K562 (cell line): ENCODE data around the gene OR5A2.

Experiments
- CTCF ChIP-seq, 3 experiments: IDR thresholded peaks in 2 of 3; conservative IDR thresholded peaks in 1 of 3; 2 replicates each; pipeline ENCODE4 v1.5.1; 2011 to 2012; ENCODE audit warnings: low read length in 3 of 3, mild to moderate bottlenecking in 3 of 3, control low read depth in 2 of 3, improper control_type of control experiment in 1 of 3, inconsistent platforms in 1 of 3, low read depth in 1 of 3, mixed read lengths in 1 of 3, moderate library complexity in 1 of 3; ENCODE audit not compliant: insufficient read depth in 2 of 3
- EP300 ChIP-seq: IDR thresholded peaks from 2 replicates; pipeline ENCODE4 v1.6.1; 2012; ENCODE audit warnings: low read length, improper control_type of control experiment
- HDAC2 ChIP-seq: fragments of 450-650 bp; IDR thresholded peaks from 2 replicates; pipeline ENCODE4 v1.6.1; 2016; ENCODE audit warnings: mild to moderate bottlenecking
- HNRNPH1 ChIP-seq: fragments of 200-400 bp; formaldehyde crosslinking; optimal IDR thresholded peaks from 2 replicates; pipeline ENCODE3; 2017; ENCODE audit warnings: low read depth, mild to moderate bottlenecking, low read length, moderate library complexity
- KLF13 ChIP-seq: fragments of 450-650 bp; IDR thresholded peaks from 2 replicates; pipeline ENCODE4 v1.6.1; 2016; ENCODE audit warnings: missing genetic modification characterization, low read depth, mild to moderate bottlenecking, missing compliant biosample characterization, moderate library complexity, borderline replicate concordance
- ZKSCAN8 ChIP-seq: fragments of 200-800 bp; sonication (Bioruptor generic); IDR thresholded peaks from 2 replicates; pipeline ENCODE4 v1.6.1; 2016; ENCODE audit warnings: missing genetic modification characterization, missing compliant biosample characterization
- ZNF830 ChIP-seq: fragments of 250-450 bp; sonication (Bioruptor Pico); IDR thresholded peaks from 2 replicates; pipeline ENCODE4 v1.5.0; 2021; ENCODE audit warnings: mild to moderate bottlenecking
- TF ChIP-seq, protein P1 (sequence below): sonication (generic); formaldehyde crosslinking; IDR thresholded peaks from 2 replicates; pipeline ENCODE4 v1.8.0; 2022; ENCODE audit warnings: missing genetic modification reagents, mild to moderate bottlenecking, borderline replicate concordance

DNA sequence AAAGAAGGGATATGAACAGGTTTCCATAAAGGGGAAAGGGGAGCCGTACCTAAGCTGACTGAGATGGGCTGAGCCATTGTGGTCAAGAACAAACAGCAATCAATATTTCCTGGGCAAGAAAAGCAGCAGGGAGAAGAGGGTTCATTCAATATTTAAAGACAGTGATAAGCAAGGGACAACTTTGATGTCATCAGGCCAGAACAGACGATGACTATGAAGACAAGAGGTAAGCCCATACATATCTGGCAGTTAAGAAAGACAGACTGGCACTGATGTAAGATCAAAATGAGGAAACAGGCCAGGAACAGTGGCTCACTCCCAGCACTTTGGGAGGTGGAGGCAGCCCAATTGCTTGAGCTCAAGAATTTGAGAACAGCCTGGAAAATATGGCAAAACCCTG lies 2.4 kb downstream of the OR5A2 start:
- TF ChIP-seq ZKSCAN8 (CRISPR knock-in tag) (no peak), KLF13 (no peak), EP300 (no peak), ZNF830 (CRISPR knock-in tag) (no peak), HNRNPH1 (no peak), HDAC2 (no peak), CTCF (IDR thresholded peaks at IDR 0.05 in 2 of 3, conservative IDR thresholded peaks at IDR 0.05 in 1 of 3; ENCODE audit: insufficient read depth in 2 of 3, low read depth in 1 of 3, low read length in 3 of 3) (no peak)
- TF ChIP-seq, protein P1, sequence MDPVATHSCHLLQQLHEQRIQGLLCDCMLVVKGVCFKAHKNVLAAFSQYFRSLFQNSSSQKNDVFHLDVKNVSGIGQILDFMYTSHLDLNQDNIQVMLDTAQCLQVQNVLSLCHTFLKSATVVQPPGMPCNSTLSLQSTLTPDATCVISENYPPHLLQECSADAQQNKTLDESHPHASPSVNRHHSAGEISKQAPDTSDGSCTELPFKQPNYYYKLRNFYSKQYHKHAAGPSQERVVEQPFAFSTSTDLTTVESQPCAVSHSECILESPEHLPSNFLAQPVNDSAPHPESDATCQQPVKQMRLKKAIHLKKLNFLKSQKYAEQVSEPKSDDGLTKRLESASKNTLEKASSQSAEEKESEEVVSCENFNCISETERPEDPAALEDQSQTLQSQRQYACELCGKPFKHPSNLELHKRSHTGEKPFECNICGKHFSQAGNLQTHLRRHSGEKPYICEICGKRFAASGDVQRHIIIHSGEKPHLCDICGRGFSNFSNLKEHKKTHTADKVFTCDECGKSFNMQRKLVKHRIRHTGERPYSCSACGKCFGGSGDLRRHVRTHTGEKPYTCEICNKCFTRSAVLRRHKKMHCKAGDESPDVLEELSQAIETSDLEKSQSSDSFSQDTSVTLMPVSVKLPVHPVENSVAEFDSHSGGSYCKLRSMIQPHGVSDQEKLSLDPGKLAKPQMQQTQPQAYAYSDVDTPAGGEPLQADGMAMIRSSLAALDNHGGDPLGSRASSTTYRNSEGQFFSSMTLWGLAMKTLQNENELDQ: no peak
